Glutamatergic neuron (in vitro differentiated cells): Measurements from ENCODE around the gene TEX2. TPM values are rescaled to one million over a fixed set of nuclear protein-coding genes. Genes with fewer than 3 reads are reported as not detected.

Experiments
- DNase-seq: peaks from one replicate; pipeline ENCODE4 v3.0.0; 2022
- H3K27ac Mint-ChIP-seq: one replicate; pipeline ENCODE4 v1.8.0; 2020; ENCODE audit warnings: mild to moderate bottlenecking, mixed read lengths, inconsistent platforms; ENCODE audit not compliant: unreplicated experiment
- H3K27me3 Mint-ChIP-seq: one replicate; pipeline ENCODE4 v1.8.0; 2020; ENCODE audit warnings: mild to moderate bottlenecking, moderate library complexity, mixed read lengths, inconsistent platforms; ENCODE audit not compliant: unreplicated experiment
- H3K36me3 Mint-ChIP-seq: one replicate; pipeline ENCODE4 v1.8.0; 2020; ENCODE audit warnings: mild to moderate bottlenecking, mixed read lengths, inconsistent platforms; ENCODE audit not compliant: unreplicated experiment
- H3K4me1 Mint-ChIP-seq: one replicate; pipeline ENCODE4 v1.8.0; 2020; ENCODE audit warnings: mild to moderate bottlenecking, low read depth, mixed read lengths, inconsistent platforms; ENCODE audit not compliant: unreplicated experiment
- H3K4me3 Mint-ChIP-seq: one replicate; pipeline ENCODE4 v1.8.0; 2020; ENCODE audit warnings: mild to moderate bottlenecking, mixed read lengths, inconsistent platforms; ENCODE audit not compliant: unreplicated experiment
- H3K9me3 Mint-ChIP-seq: one replicate; pipeline ENCODE4 v1.8.0; 2020; ENCODE audit warnings: mild to moderate bottlenecking, moderate library complexity, mixed read lengths, inconsistent platforms; ENCODE audit not compliant: unreplicated experiment
- total RNA-seq: library from RNA; stranded (reverse); fragmentation: NEBNext Ultra II Directional; extraction: Animal tissue kit (Norgen Biotek cat#: 25700); gene quantifications from one replicate; pipeline ENCODE4 v1.2.1, GENCODE V29; 2021; ENCODE audit not compliant: unreplicated experiment
- TF ChIP-seq, protein P1 (sequence below): fragments of 200-600 bp; sonication (generic); IDR thresholded peaks from one replicate; pipeline ENCODE4 v1.5.0; 2021; ENCODE audit not compliant: partially characterized antibody, unreplicated experiment

TEX2 gene
- total RNA-seq, 1 donor from 2014 or later = 11.7 TPM

DNA sequence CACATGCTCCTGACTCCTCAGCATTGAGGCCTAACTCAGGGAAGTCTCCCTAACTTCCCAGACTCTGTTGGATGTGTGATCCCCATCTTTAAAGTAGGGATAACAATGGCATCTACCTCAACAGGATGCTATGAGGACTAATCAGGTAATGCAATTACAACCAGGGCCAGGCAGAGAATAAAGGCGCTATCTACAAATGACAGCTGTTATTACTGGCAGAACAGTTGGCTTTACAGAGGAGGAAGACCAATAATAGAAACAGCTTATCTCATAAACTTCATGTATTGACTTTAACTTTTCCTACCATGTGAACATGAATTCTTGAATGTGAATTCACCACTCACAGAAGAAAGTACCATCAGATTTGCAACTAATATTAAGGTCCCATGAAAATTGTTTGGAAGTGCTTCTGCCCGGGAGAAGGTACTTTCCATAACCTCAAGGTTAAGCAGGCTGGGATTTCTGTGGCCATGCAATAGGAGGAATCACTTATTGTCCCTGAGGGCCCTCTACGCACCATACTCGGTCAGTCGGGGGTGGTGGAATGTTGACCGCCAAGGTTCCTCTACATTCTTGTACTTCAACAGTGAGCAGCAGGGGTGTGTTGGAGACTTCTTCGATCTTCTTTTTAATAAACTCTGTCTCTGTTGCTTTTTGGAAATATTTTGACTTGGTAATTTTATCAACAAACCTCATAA, 110.5 kb downstream of the TEX2 start:
- TF ChIP-seq, protein P1, sequence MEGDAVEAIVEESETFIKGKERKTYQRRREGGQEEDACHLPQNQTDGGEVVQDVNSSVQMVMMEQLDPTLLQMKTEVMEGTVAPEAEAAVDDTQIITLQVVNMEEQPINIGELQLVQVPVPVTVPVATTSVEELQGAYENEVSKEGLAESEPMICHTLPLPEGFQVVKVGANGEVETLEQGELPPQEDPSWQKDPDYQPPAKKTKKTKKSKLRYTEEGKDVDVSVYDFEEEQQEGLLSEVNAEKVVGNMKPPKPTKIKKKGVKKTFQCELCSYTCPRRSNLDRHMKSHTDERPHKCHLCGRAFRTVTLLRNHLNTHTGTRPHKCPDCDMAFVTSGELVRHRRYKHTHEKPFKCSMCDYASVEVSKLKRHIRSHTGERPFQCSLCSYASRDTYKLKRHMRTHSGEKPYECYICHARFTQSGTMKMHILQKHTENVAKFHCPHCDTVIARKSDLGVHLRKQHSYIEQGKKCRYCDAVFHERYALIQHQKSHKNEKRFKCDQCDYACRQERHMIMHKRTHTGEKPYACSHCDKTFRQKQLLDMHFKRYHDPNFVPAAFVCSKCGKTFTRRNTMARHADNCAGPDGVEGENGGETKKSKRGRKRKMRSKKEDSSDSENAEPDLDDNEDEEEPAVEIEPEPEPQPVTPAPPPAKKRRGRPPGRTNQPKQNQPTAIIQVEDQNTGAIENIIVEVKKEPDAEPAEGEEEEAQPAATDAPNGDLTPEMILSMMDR = no peak
- H3K4me3 Mint-ChIP-seq = no peak overlapping the region
- peaks cover 39% of the 10 kb centered on the region for H3K4me1 Mint-ChIP-seq
- no peaks in the 10 kb centered on the region for H3K36me3 Mint-ChIP-seq
- H3K27ac Mint-ChIP-seq = peak overlapping the region; percentile 28
- no peaks in the 10 kb centered on the region for H3K9me3 Mint-ChIP-seq
- DNase-seq = no peak
- H3K27me3 Mint-ChIP-seq = peaks cover 2% of the 10 kb centered on the region

DNA sequence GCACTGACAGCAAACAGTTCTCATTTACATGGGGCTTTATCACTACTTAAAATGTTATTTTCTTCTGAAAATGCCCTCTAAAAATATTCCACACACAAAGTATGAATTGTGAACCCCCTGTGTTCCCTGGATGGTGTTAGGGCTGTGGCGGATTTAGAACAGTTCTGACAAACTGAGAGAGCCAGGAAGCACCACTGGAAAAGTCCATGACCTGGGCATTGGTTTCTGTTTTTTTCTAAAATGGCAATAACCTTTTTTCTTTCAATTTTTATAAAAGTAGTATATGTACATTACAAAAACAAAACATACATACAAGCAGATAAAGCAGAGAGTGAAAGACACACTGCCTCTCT, 112.1 kb downstream of the TEX2 start:
- H3K27me3 Mint-ChIP-seq = peaks cover 7% of the 10 kb centered on the region
- H3K9me3 Mint-ChIP-seq = no peaks in the 10 kb centered on the region
- TF ChIP-seq, protein P1 = no peak
- DNase-seq = no peak
- H3K27ac Mint-ChIP-seq = no peak overlapping the region
- H3K4me3 Mint-ChIP-seq = no peak overlapping the region
- peaks cover 49% of the 10 kb centered on the region for H3K4me1 Mint-ChIP-seq
- no peaks in the 10 kb centered on the region for H3K36me3 Mint-ChIP-seq

DNA sequence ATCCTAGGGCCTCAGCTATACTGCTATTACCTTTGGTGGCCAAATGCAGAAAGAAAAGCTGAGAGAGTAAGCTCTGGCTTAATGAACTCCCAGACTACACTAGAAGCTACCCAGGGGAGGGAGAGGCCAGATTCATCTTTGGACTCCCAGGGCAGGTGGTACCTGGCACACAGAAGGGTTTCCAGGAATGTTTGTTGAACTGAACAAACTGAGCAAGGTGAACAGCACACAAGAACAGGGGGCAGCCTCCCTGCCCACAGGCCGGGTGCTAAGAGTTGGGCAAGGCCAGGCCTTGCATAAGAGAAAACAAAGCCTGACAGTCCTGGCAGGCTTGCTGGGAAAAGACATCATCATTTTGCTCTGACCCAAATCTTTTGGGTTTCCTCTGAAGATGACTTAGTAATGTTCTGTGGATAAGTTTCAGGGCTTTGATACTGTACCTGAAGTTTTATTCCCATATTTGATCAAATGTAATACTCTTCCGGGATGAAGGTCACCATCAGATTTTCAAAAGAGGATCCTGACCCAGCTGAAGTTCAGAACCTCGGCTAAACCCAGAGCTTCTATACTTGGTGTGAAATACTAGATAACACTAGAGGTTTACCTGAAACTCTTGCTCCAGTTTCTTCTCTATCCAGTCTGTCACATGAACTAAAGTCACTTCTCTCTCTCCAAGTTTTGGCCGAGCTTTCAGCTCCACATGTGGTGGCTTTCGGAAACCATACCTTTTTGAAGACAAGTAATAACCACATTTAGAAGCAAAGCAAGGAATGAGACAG, 112.6 kb downstream of the TEX2 start:
- Mint-ChIP-seq H3K27ac (no peak overlapping the region), H3K4me3 (no peak overlapping the region), H3K36me3 (no peaks in the 10 kb centered on the region), H3K27me3 (peaks cover 7% of the 10 kb centered on the region), H3K9me3 (no peaks in the 10 kb centered on the region), H3K4me1 (peaks cover 45% of the 10 kb centered on the region)
- no peak for DNase-seq
- TF ChIP-seq, protein P1 = no peak

DNA sequence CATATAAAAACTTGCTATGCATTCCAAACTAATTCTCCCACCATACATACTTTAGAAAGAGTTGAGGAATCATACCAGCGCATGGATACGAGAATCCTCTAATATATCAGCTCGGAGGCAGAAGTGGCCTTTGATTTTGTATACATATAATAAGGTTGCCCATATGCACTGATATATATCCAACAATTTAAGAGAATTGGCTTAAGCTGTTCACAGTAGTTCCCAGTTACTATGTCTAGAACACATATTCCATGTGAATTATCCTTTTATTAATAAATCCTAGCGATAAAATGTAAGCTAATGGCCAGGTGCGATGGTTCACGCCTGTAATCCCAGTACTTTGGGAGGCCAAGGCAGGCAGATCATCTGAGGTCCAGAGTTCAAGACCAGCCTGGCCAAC, 113.9 kb downstream of the TEX2 start:
- Mint-ChIP-seq H3K4me1 (peaks cover 36% of the 10 kb centered on the region), H3K36me3 (no peaks in the 10 kb centered on the region), H3K27me3 (peaks cover 5% of the 10 kb centered on the region), H3K9me3 (no peaks in the 10 kb centered on the region), H3K27ac (no peak overlapping the region), H3K4me3 (no peak overlapping the region)
- no peak for DNase-seq
- TF ChIP-seq, protein P1 = no peak

DNA sequence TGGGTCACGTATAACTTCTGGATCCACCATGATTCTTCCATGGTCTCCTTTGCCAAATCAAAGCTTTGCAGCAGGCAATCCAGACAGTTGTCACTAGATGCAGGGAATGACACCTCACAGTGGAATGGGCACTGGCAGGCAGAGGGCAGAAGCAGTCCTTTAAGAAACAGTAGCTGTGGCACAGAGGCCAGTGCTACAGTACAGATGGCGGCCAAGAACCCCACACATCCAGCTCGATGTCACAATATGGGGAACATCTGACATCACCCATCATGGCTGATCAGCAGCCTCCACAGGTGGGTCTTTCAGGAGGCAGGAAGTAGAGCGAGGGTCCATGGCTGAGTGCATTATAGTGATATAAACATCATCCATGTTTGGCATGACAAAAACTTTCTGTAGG, 114.4 kb downstream of the TEX2 start:
- peaks cover 5% of the 10 kb centered on the region for H3K27me3 Mint-ChIP-seq
- no peak for DNase-seq
- no peaks in the 10 kb centered on the region for H3K36me3 Mint-ChIP-seq
- H3K9me3 Mint-ChIP-seq = no peaks in the 10 kb centered on the region
- H3K27ac Mint-ChIP-seq = no peak overlapping the region
- no peak overlapping the region for H3K4me3 Mint-ChIP-seq
- H3K4me1 Mint-ChIP-seq = peaks cover 35% of the 10 kb centered on the region
- TF ChIP-seq, protein P1 = no peak
